HAP-1 (cell line): ENCODE results near the gene FAM228A.
A peak's percentile ranks its signal among the peaks of the same experiment; 100 is the strongest.
"Not testable (repeated sequence)": the region's sequence is repeated elsewhere in the genome, so short reads cannot be mapped to it uniquely, and the experiment has no call there.

Source experiments
- DNase-seq, 2 experiments: peaks; one replicate each; pipeline ENCODE4 v3.0.0-alpha.2; 2016 to 2020; ENCODE audit warnings: low spot score in 2 of 2
- H3K27me3 ChIP-seq: fragments of 250-450 bp; sonication (Bioruptor Pico); 2 replicates; pipeline ENCODE4 v1.5.1; 2020; ENCODE audit warnings: low read depth, mild to moderate bottlenecking, moderate library complexity
- H3K36me3 ChIP-seq: fragments of 250-450 bp; sonication (Bioruptor Pico); replicated peaks from 2 replicates; pipeline ENCODE4 v1.5.1; 2020; ENCODE audit warnings: mild to moderate bottlenecking
- H3K4me1 ChIP-seq: fragments of 250-450 bp; sonication (Bioruptor Pico); 2 replicates; pipeline ENCODE4 v1.5.1; 2020; ENCODE audit warnings: mild to moderate bottlenecking
- H3K4me3 ChIP-seq: fragments of 250-450 bp; sonication (Bioruptor Pico); 2 replicates; pipeline ENCODE4 v1.5.1; 2020; ENCODE audit warnings: mild to moderate bottlenecking, moderate library complexity
- H3K9me3 ChIP-seq: fragments of 250-450 bp; sonication (Bioruptor Pico); 2 replicates; pipeline ENCODE4 v1.5.1; 2020; ENCODE audit warnings: mild to moderate bottlenecking, moderate library complexity
- in situ Hi-C: fragments of 300-500 bp; cut with MboI; formaldehyde crosslinking; loops from 3 replicates; pipeline ENCODE4 v1.14.3; 2020; ENCODE audit warnings: low sequenced_read_pairs, inconsistent platforms, mixed read lengths

The FAM228A gene

GRCh38 chr2:24174851-24175277, at the start of gene FAM228A:
FAM228A (plus strand) TSS chr2:24175053; CDS start chr2:24175481, 428 bp downstream.
- DNase-seq = no peak
- in situ Hi-C loops = no loop called here
- Histone ChIP-seq H3K4me3 (no peak within 1 kb of the TSS), H3K9me3 (no peaks in the 10 kb centered on the region), H3K36me3 (no peaks in the 10 kb centered on the region), H3K4me1 (no peaks in the 10 kb centered on the region), H3K27me3 (no peaks in the 10 kb centered on the region; the same call in 1 of the 2 replicates)

GRCh38 chr2:24125956-24126355, 48.9 kb upstream of the FAM228A start:
- H3K4me3 ChIP-seq = no peak overlapping the region
- H3K27me3 ChIP-seq = no peaks in the 10 kb centered on the region
- H3K36me3 ChIP-seq = no peaks in the 10 kb centered on the region
- no peaks in the 10 kb centered on the region; the same call in 1 of the 2 replicates for H3K9me3 ChIP-seq
- H3K4me1 ChIP-seq = peaks cover 5% of the 10 kb centered on the region; the same call in 1 of the 2 replicates
- in situ Hi-C loops = no loop called here
- DNase-seq = no peak

- Histone ChIP-seq H3K4me1 (no peaks in the 10 kb centered on the region), H3K27me3 (no peaks in the 10 kb centered on the region), H3K4me3 (no peak overlapping the region), H3K9me3 (peaks cover 2% of the 10 kb centered on the region; the same call in 1 of the 2 replicates), H3K36me3 (no peaks in the 10 kb centered on the region)
- in situ Hi-C loops = no loop called here
- no peak for DNase-seq
These were observed 42.3 kb upstream of the FAM228A start for GRCh38 chr2:24132543-24132942.

GRCh38 chr2:24140305-24140704, 34.5 kb upstream of the FAM228A start:
- H3K27me3 ChIP-seq, in situ Hi-C loops, H3K4me3 ChIP-seq, H3K4me1 ChIP-seq, H3K9me3 ChIP-seq, H3K36me3 ChIP-seq, DNase-seq: not testable (repeated sequence)

GRCh38 chr2:24147364-24147763, 27.5 kb upstream of the FAM228A start:
- in situ Hi-C loops = no loop called here
- Histone ChIP-seq H3K4me3 (no peak overlapping the region), H3K36me3 (no peaks in the 10 kb centered on the region), H3K4me1 (no peaks in the 10 kb centered on the region), H3K9me3 (0 out of 2 replicates have a peak, but pooled peaks cover 2% of the 10 kb centered on the region), H3K27me3 (no peaks in the 10 kb centered on the region)
- DNase-seq = no peak

- no peaks in the 10 kb centered on the region for H3K4me1 ChIP-seq
- DNase-seq = no peak
- no peaks in the 10 kb centered on the region for H3K9me3 ChIP-seq
- no peaks in the 10 kb centered on the region for H3K36me3 ChIP-seq
- H3K4me3 ChIP-seq = no peak overlapping the region
- in situ Hi-C loops = no loop called here
- H3K27me3 ChIP-seq = no peaks in the 10 kb centered on the region
These were observed 22.2 kb upstream of the FAM228A start for GRCh38 chr2:24152413-24153197.

GRCh38 chr2:24153478-24153877, 21.4 kb upstream of the FAM228A start:
- no peak overlapping the region for H3K4me3 ChIP-seq
- no peak for DNase-seq
- H3K9me3 ChIP-seq = no peaks in the 10 kb centered on the region
- H3K27me3 ChIP-seq = no peaks in the 10 kb centered on the region
- H3K4me1 ChIP-seq = no peaks in the 10 kb centered on the region
- no peaks in the 10 kb centered on the region for H3K36me3 ChIP-seq
- in situ Hi-C loops = no loop called here

- in situ Hi-C loops = no loop called here
- Histone ChIP-seq H3K9me3 (0 out of 2 replicates have a peak, but pooled peaks cover 2% of the 10 kb centered on the region), H3K36me3 (no peaks in the 10 kb centered on the region), H3K4me1 (no peaks in the 10 kb centered on the region), H3K27me3 (no peaks in the 10 kb centered on the region), H3K4me3 (no peak overlapping the region)
- no peak for DNase-seq
These were observed 16.7 kb upstream of the FAM228A start for GRCh38 chr2:24158131-24158530.

- no peaks in the 10 kb centered on the region for H3K27me3 ChIP-seq
- in situ Hi-C loops = no loop called here
- no peaks in the 10 kb centered on the region for H3K4me1 ChIP-seq
- H3K36me3 ChIP-seq = no peaks in the 10 kb centered on the region
- H3K9me3 ChIP-seq = 0 out of 2 replicates have a peak, but pooled peaks cover 2% of the 10 kb centered on the region
- no peak overlapping the region for H3K4me3 ChIP-seq
- no peak for DNase-seq
These were observed 15.1 kb upstream of the FAM228A start for GRCh38 chr2:24159708-24160107.

GRCh38 chr2:24160761-24161160, 14.1 kb upstream of the FAM228A start:
- no peaks in the 10 kb centered on the region for H3K36me3 ChIP-seq
- H3K4me3 ChIP-seq = no peak overlapping the region
- no peaks in the 10 kb centered on the region for H3K4me1 ChIP-seq
- no peaks in the 10 kb centered on the region for H3K27me3 ChIP-seq
- H3K9me3 ChIP-seq = 0 out of 2 replicates have a peak, but pooled peaks cover 2% of the 10 kb centered on the region
- in situ Hi-C loops = no loop called here
- no peak for DNase-seq

- DNase-seq = no peak
- Histone ChIP-seq H3K36me3 (no peaks in the 10 kb centered on the region), H3K4me1 (no peaks in the 10 kb centered on the region), H3K9me3 (0 out of 2 replicates have a peak, but pooled peaks cover 2% of the 10 kb centered on the region), H3K4me3 (no peak overlapping the region), H3K27me3 (no peaks in the 10 kb centered on the region)
- in situ Hi-C loops = no loop called here
These were observed 12.4 kb upstream of the FAM228A start for GRCh38 chr2:24162494-24162893.

GRCh38 chr2:24163186-24163585, 11.7 kb upstream of the FAM228A start:
- no peaks in the 10 kb centered on the region for H3K27me3 ChIP-seq
- H3K4me1 ChIP-seq = no peaks in the 10 kb centered on the region
- H3K36me3 ChIP-seq = no peaks in the 10 kb centered on the region
- in situ Hi-C loops = no loop called here
- no peak overlapping the region for H3K4me3 ChIP-seq
- no peak for DNase-seq
- 0 out of 2 replicates have a peak, but pooled peaks cover 2% of the 10 kb centered on the region for H3K9me3 ChIP-seq

- no peaks in the 10 kb centered on the region for H3K27me3 ChIP-seq
- in situ Hi-C loops = no loop called here
- H3K9me3 ChIP-seq = 0 out of 2 replicates have a peak, but pooled peaks cover 2% of the 10 kb centered on the region
- no peak overlapping the region for H3K4me3 ChIP-seq
- H3K36me3 ChIP-seq = no peaks in the 10 kb centered on the region
- DNase-seq = no peak
- H3K4me1 ChIP-seq = no peaks in the 10 kb centered on the region
These were observed 11.3 kb upstream of the FAM228A start for GRCh38 chr2:24163601-24164000.

- in situ Hi-C loops = no loop called here
- H3K4me1 ChIP-seq = no peaks in the 10 kb centered on the region
- peak in 1 of 2 experiments; percentile 73 for DNase-seq
These were observed 10.4 kb upstream of the FAM228A start for GRCh38 chr2:24164416-24164973.

More at GRCh38 chr2:24164416-24164973, 10.4 kb upstream of the FAM228A start:
- 0 out of 2 replicates have a peak, but pooled peaks cover 2% of the 10 kb centered on the region for H3K9me3 ChIP-seq
- no peaks in the 10 kb centered on the region for H3K36me3 ChIP-seq
- no peak overlapping the region for H3K4me3 ChIP-seq
- no peaks in the 10 kb centered on the region for H3K27me3 ChIP-seq
